H9 (cell line): ENCODE measurements around the gene SOX30. TPM values are rescaled to one million over a fixed set of nuclear protein-coding genes. Genes with fewer than 3 reads are reported as not detected.

ENCODE experiments used
- DNase-seq: peaks from one replicate; pipeline ENCODE4 v3.0.0-alpha.2; 2017
- H2AFZ ChIP-seq: one replicate; pipeline ENCODE4 v1.6.1; 2013; ENCODE audit warnings: mild to moderate bottlenecking, low read length, control low read depth, moderate library complexity
- H2AK5ac ChIP-seq: 2 replicates; pipeline ENCODE4 v1.6.1; 2013; ENCODE audit warnings: low read length, control low read depth, mixed read lengths; ENCODE audit not compliant: insufficient read length
- H2BK120ac ChIP-seq: one replicate; pipeline ENCODE4 v1.6.1; 2013; ENCODE audit warnings: low read depth, mild to moderate bottlenecking, low read length, control low read depth, inconsistent platforms; ENCODE audit not compliant: poor library complexity, severe bottlenecking
- H2BK12ac ChIP-seq: 2 replicates; pipeline ENCODE4 v1.6.1; 2013; ENCODE audit warnings: low read length, control low read depth, mixed read lengths, low read depth; ENCODE audit not compliant: insufficient read length
- H2BK15ac ChIP-seq: 2 replicates; pipeline ENCODE4 v1.6.1; 2013; ENCODE audit warnings: low read depth, low read length, control low read depth
- H2BK20ac ChIP-seq: one replicate; pipeline ENCODE4 v1.6.1; 2013; ENCODE audit warnings: low read depth, mild to moderate bottlenecking, low read length, control low read depth, inconsistent platforms; ENCODE audit not compliant: poor library complexity, severe bottlenecking
- H2BK5ac ChIP-seq: 2 replicates; pipeline ENCODE4 v1.6.1; 2013; ENCODE audit warnings: low read length, control low read depth, mixed read lengths; ENCODE audit not compliant: insufficient read length
- H3K14ac ChIP-seq: 2 replicates; pipeline ENCODE4 v1.6.1; 2013; ENCODE audit warnings: low read length, control low read depth; ENCODE audit not compliant: insufficient read depth
- H3K18ac ChIP-seq: 2 replicates; pipeline ENCODE4 v1.6.1; 2013; ENCODE audit warnings: low read depth, mild to moderate bottlenecking, mixed read lengths, low read length, control low read depth; ENCODE audit not compliant: insufficient read length
- H3K23ac ChIP-seq: 2 replicates; pipeline ENCODE4 v1.6.1; 2013; ENCODE audit warnings: low read length, control low read depth, mixed read lengths, low read depth; ENCODE audit not compliant: insufficient read length
- H3K23me2 ChIP-seq: 2 replicates; pipeline ENCODE4 v1.6.1; 2013; ENCODE audit warnings: low read depth, mild to moderate bottlenecking, mixed read lengths, low read length, control low read depth; ENCODE audit not compliant: insufficient read length, poor library complexity, severe bottlenecking
- H3K27ac ChIP-seq: 2 replicates; pipeline ENCODE4 v1.5.1; 2013; ENCODE audit warnings: low read length, control low read depth, mixed read lengths, low read depth; ENCODE audit not compliant: insufficient read length
- H3K27me3 ChIP-seq: 2 replicates; pipeline ENCODE4 v1.6.1; 2013; ENCODE audit warnings: low read length, control low read depth, inconsistent platforms; ENCODE audit not compliant: insufficient read depth
- H3K4ac ChIP-seq: 2 replicates; pipeline ENCODE4 v1.6.1; 2013; ENCODE audit warnings: low read depth, mild to moderate bottlenecking, control low read depth, inconsistent platforms, low read length, moderate library complexity
- H3K4me1 ChIP-seq: 2 replicates; pipeline ENCODE4 v1.6.1; 2013; ENCODE audit warnings: low read length, control low read depth, inconsistent platforms; ENCODE audit not compliant: insufficient read depth
- H3K4me2 ChIP-seq: 2 replicates; pipeline ENCODE4 v1.6.1; 2013; ENCODE audit warnings: low read length, control low read depth, mixed read lengths; ENCODE audit not compliant: insufficient read length, insufficient read depth
- H3K56ac ChIP-seq: 2 replicates; pipeline ENCODE4 v1.6.1; 2013; ENCODE audit warnings: low read depth, mild to moderate bottlenecking, mixed read lengths, low read length, control low read depth; ENCODE audit not compliant: insufficient read length
- H3K79me1 ChIP-seq: 2 replicates; pipeline ENCODE4 v1.6.1; 2013; ENCODE audit warnings: low read depth, mild to moderate bottlenecking, moderate library complexity, low read length, control low read depth, inconsistent platforms; ENCODE audit not compliant: insufficient read depth, poor library complexity, severe bottlenecking
- H3K79me2 ChIP-seq: 2 replicates; pipeline ENCODE4 v1.6.1; 2013; ENCODE audit warnings: low read length, control low read depth, inconsistent platforms; ENCODE audit not compliant: insufficient read depth
- H3K9ac ChIP-seq: 2 replicates; pipeline ENCODE4 v1.6.1; 2013; ENCODE audit warnings: low read length, control low read depth, mixed read lengths; ENCODE audit not compliant: insufficient read length; ENCODE audit errors: extremely low read depth
- H3K9me3 ChIP-seq: one replicate; pipeline ENCODE4 v1.6.1; 2013; ENCODE audit warnings: low read depth, low read length, inconsistent platforms; ENCODE audit not compliant: control insufficient read depth
- H3T11ph ChIP-seq: one replicate; pipeline ENCODE4 v1.6.1; 2013; ENCODE audit warnings: mild to moderate bottlenecking, low read length, control low read depth, inconsistent platforms
- H4K20me1 ChIP-seq: one replicate; pipeline ENCODE4 v1.6.1; 2013; ENCODE audit not compliant: control insufficient read depth, insufficient read length, insufficient read depth
- H4K5ac ChIP-seq: 2 replicates; pipeline ENCODE4 v1.6.1; 2013; ENCODE audit warnings: low read depth, mild to moderate bottlenecking, mixed read lengths, low read length, control low read depth; ENCODE audit not compliant: insufficient read length
- H4K8ac ChIP-seq: replicated peaks from 2 replicates; pipeline ENCODE4 v1.6.1; 2013; ENCODE audit warnings: low read length, control low read depth, mixed read lengths, low read depth; ENCODE audit not compliant: insufficient read length
- H4K91ac ChIP-seq: 2 replicates; pipeline ENCODE4 v1.6.1; 2013; ENCODE audit warnings: low read depth, mild to moderate bottlenecking, moderate library complexity, mixed read lengths, low read length, control low read depth; ENCODE audit not compliant: insufficient read length
- H3K27ac Mint-ChIP-seq, 3 experiments: 2 replicates in 2 of 3; 3 replicates in 1 of 3; pipeline ENCODE4 v1.8.0; 2020 to 2021; ENCODE audit warnings: mixed read lengths in 3 of 3, mild to moderate bottlenecking in 1 of 3, moderate library complexity in 1 of 3
- H3K27me3 Mint-ChIP-seq: 2 replicates; pipeline ENCODE4 v1.8.0; 2021; ENCODE audit warnings: low read depth, mild to moderate bottlenecking, moderate library complexity, mixed read lengths
- H3K36me3 Mint-ChIP-seq, 3 experiments: 2 replicates in 2 of 3; 3 replicates in 1 of 3; pipeline ENCODE4 v1.8.0; 2020 to 2021; ENCODE audit warnings: low read depth in 3 of 3, mixed read lengths in 3 of 3; ENCODE audit not compliant: insufficient read depth in 1 of 3
- H3K4me1 Mint-ChIP-seq, 2 experiments: 2 replicates each; pipeline ENCODE4 v1.8.0; 2020; ENCODE audit warnings: mixed read lengths in 2 of 2
- H3K4me3 Mint-ChIP-seq, 2 experiments: 2 replicates in 1 of 2; 3 replicates in 1 of 2; pipeline ENCODE4 v1.8.0; 2020 to 2021; ENCODE audit warnings: mild to moderate bottlenecking in 2 of 2, mixed read lengths in 2 of 2, moderate library complexity in 1 of 2
- H3K9me3 Mint-ChIP-seq, 2 experiments: 2 replicates in 1 of 2; 3 replicates in 1 of 2; pipeline ENCODE4 v1.8.0; 2020; ENCODE audit warnings: mild to moderate bottlenecking in 2 of 2, mixed read lengths in 2 of 2, moderate library complexity in 1 of 2
- CTCF ChIP-seq: fragments of 200-600 bp; sonication (generic); conservative IDR thresholded peaks from 3 replicates; pipeline ENCODE4 v1.8.0; 2021; ENCODE audit warnings: antibody characterized with exemption, mild to moderate bottlenecking
- WGBS: extraction: QIAGEN DNeasy Blood & Tissue Kit; methylation state at CpG from one replicate; pipeline ENCODE4 v1.1.7; 2013; ENCODE audit warnings: missing lambda C conversion rate, low lambda C conversion rate, mixed read lengths; ENCODE audit not compliant: insufficient read length; ENCODE audit errors: extremely low coverage; 5-methylcytosine and 5-hydroxymethylcytosine counted together
- total RNA-seq: library from RNA; stranded (reverse); gene quantifications from 2 replicates; pipeline ENCODE4 v1.2.1, GENCODE V29; 2021

SOX30 gene
- total RNA-seq, 1 experiment from 2014 or later, result not detected

GRCh38 chr5:157602505-157602904 is 49.7 kb downstream of the SOX30 start:
- H3K14ac ChIP-seq, result peak overlapping the region; percentile 9; the same call in 1 of the 2 replicates
- Mint-ChIP-seq H3K4me3 (no peak overlapping the region), H3K36me3 (no peaks in the 10 kb centered on the region), H3K9me3 (no peaks in the 10 kb centered on the region), H3K4me1 (no peaks in the 10 kb centered on the region), H3K27me3 (no peaks in the 10 kb centered on the region), H3K27ac (peak overlapping the region in 1 of 3 experiments; percentile 85; a peak in 2 of 7 replicates)
- H2BK20ac ChIP-seq, result no peak overlapping the region
- H3K18ac ChIP-seq, result no peak overlapping the region
- H3K23me2 ChIP-seq, result no peaks in the 10 kb centered on the region
- H3K4me1 ChIP-seq, result no peaks in the 10 kb centered on the region
- H4K8ac ChIP-seq, result no peak overlapping the region
- H3K27ac ChIP-seq, result no peak overlapping the region
- no peak overlapping the region for H3K4me2 ChIP-seq
- H2BK120ac ChIP-seq, result no peak overlapping the region
- DNase-seq, result no peak
- H2BK12ac ChIP-seq, result no peak overlapping the region
- no peak overlapping the region for H2BK5ac ChIP-seq
- no peak overlapping the region for H4K5ac ChIP-seq
- H4K91ac ChIP-seq, result no peak overlapping the region
- H3K56ac ChIP-seq, result no peak overlapping the region
- no CpG with 5 or more reads among the region's 4 CpGs for WGBS
- no peak overlapping the region for H3K4ac ChIP-seq
- H4K20me1 ChIP-seq, result no peaks in the 10 kb centered on the region
- H3K23ac ChIP-seq, result no peak overlapping the region
- no peaks in the 10 kb centered on the region for H3K79me1 ChIP-seq
- no peak for TF ChIP-seq CTCF
- no peak overlapping the region for H3T11ph ChIP-seq
- no peaks in the 10 kb centered on the region for H3K9me3 ChIP-seq
- no peak overlapping the region for H2AK5ac ChIP-seq
- H2BK15ac ChIP-seq, result no peak overlapping the region
- no peak overlapping the region for H2AFZ ChIP-seq
- H3K9ac ChIP-seq, result no peak overlapping the region
- H3K79me2 ChIP-seq, result no peaks in the 10 kb centered on the region
- H3K27me3 ChIP-seq, result no peaks in the 10 kb centered on the region
